Fibroblast of lung (primary cell): ENCODE measurements around the gene ETFA. TPM values are rescaled to one million over a fixed set of nuclear protein-coding genes. Genes with fewer than 3 reads are reported as not detected.

Source experiments
- DNase-seq, 2 donors: peaks; one replicate each; pipeline versions ENCODE4 v3.0.0 to v3.0.0-alpha.2; 2010; ENCODE audit warnings: low read depth in 2 of 2
- H2AFZ ChIP-seq: 2 replicates; pipeline ENCODE4 v1.5.1; 2012; ENCODE audit warnings: low read length, control low read depth, inconsistent platforms
- H3K27ac ChIP-seq: 2 replicates; pipeline ENCODE4 v1.5.1; 2011; ENCODE audit warnings: low read length, control low read depth; ENCODE audit not compliant: insufficient read depth
- H3K27me3 ChIP-seq: 2 replicates; pipeline ENCODE4 v1.5.1; 2011; ENCODE audit warnings: mild to moderate bottlenecking, low read length; ENCODE audit not compliant: control insufficient read depth, insufficient read depth
- H3K36me3 ChIP-seq: 2 replicates; pipeline ENCODE4 v1.5.1; 2011; ENCODE audit warnings: low read length; ENCODE audit not compliant: control insufficient read depth, insufficient read depth
- H3K4me1 ChIP-seq: 2 replicates; pipeline ENCODE4 v1.5.1; 2011; ENCODE audit warnings: low read length; ENCODE audit not compliant: control insufficient read depth, insufficient read depth; ENCODE audit errors: extremely low read depth
- H3K4me2 ChIP-seq: 2 replicates; pipeline ENCODE4 v1.5.1; 2011; ENCODE audit warnings: low read length, control low read depth; ENCODE audit not compliant: insufficient read depth; ENCODE audit errors: extremely low read depth
- H3K4me3 ChIP-seq, 4 experiments: fragments of 200-600 bp in 1 of 4; sonication (generic) in 1 of 4; replicated peaks in 1 of 4; 2 replicates each; pipeline ENCODE4 v1.5.1; 2011 to 2016; ENCODE audit warnings: low read length in 4 of 4, low read depth in 3 of 4, mild to moderate bottlenecking in 3 of 4, control low read depth in 2 of 4, inconsistent platforms in 1 of 4, mixed read lengths in 1 of 4; ENCODE audit not compliant: insufficient read depth in 1 of 4; ENCODE audit errors: control extremely low read depth in 1 of 4
- H3K79me2 ChIP-seq: 2 replicates; pipeline ENCODE4 v1.5.1; 2012; ENCODE audit warnings: mild to moderate bottlenecking, low read length, inconsistent platforms; ENCODE audit not compliant: control insufficient read depth, insufficient read depth
- H3K9ac ChIP-seq: 2 replicates; pipeline ENCODE4 v1.5.1; 2011; ENCODE audit warnings: mild to moderate bottlenecking, low read length, control low read depth; ENCODE audit not compliant: insufficient read depth
- H3K9me3 ChIP-seq: 2 replicates; pipeline ENCODE4 v1.5.1; 2012; ENCODE audit warnings: low read depth, low read length; ENCODE audit not compliant: control insufficient read depth, insufficient read depth
- H4K20me1 ChIP-seq: 2 replicates; pipeline ENCODE4 v1.5.1; 2011; ENCODE audit warnings: low read length; ENCODE audit not compliant: control insufficient read depth, insufficient read depth; ENCODE audit errors: extremely low read depth
- EZH2 ChIP-seq: IDR thresholded peaks from 2 replicates; pipeline ENCODE4 v1.5.1; 2012; ENCODE audit warnings: low read length, control low read depth, mild to moderate bottlenecking; ENCODE audit errors: missing control alignments
- polyA plus RNA-seq, 2 donors: library from polyadenylated mRNA; depleted of rRNA in 1 of 2; stranded (reverse) in 1 of 2; unstranded in 1 of 2; fragments of >200 nt; gene quantifications; 2 replicates each; pipeline ENCODE4 v1.2.1, GENCODE V29; 2011 to 2012; ENCODE audit warnings: missing spikeins in 1 of 2
- total RNA-seq: library from RNA; depleted of rRNA; stranded (reverse); fragments of >200 nt; gene quantifications from 2 replicates; pipeline ENCODE4 v1.2.1, GENCODE V29; 2014
- TF ChIP-seq, protein P1 (sequence below), 2 donors: IDR thresholded peaks in 1 of 2; conservative IDR thresholded peaks in 1 of 2; 1 replicate in 1 of 2; 2 replicates in 1 of 2; pipeline ENCODE4 v1.5.1; 2011 to 2012; ENCODE audit warnings: low read length in 2 of 2, control low read depth in 1 of 2, inconsistent platforms in 1 of 2, low read depth in 1 of 2, mild to moderate bottlenecking in 1 of 2

The ETFA gene
- total and polyA plus RNA-seq, 2 donors (not counting 1 experiment from before 2014, with no cell fraction given): 129 to 161 TPM

DNA sequence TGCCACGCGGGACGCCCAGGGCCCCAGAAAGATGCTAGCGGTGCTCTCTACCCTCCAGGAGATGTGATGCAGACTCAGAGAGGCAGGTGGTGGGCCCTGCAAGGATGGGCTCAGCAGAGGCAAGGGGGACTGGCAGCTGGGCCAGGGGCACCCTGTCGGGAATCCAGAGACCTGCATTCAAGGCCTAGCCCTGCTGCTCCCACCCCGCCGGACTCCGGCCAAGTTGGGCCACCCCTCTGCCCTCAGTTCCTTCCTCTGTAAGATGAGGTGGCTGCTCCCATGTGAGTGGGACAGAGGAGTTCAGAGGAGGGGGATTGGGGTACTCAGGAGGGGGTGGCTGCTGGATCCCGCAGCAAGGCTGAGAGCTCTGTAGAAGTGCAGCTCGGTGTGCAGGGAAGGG lies 135.2 kb downstream of the ETFA start:
- no peak overlapping the region for H2AFZ ChIP-seq
- no peak overlapping the region for H3K9ac ChIP-seq
- no peaks in the 10 kb centered on the region for H4K20me1 ChIP-seq
- TF ChIP-seq, protein P1, sequence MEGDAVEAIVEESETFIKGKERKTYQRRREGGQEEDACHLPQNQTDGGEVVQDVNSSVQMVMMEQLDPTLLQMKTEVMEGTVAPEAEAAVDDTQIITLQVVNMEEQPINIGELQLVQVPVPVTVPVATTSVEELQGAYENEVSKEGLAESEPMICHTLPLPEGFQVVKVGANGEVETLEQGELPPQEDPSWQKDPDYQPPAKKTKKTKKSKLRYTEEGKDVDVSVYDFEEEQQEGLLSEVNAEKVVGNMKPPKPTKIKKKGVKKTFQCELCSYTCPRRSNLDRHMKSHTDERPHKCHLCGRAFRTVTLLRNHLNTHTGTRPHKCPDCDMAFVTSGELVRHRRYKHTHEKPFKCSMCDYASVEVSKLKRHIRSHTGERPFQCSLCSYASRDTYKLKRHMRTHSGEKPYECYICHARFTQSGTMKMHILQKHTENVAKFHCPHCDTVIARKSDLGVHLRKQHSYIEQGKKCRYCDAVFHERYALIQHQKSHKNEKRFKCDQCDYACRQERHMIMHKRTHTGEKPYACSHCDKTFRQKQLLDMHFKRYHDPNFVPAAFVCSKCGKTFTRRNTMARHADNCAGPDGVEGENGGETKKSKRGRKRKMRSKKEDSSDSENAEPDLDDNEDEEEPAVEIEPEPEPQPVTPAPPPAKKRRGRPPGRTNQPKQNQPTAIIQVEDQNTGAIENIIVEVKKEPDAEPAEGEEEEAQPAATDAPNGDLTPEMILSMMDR (conservative IDR thresholded peaks at IDR 0.05 in 1 of 2, IDR thresholded peaks at IDR 0.05 in 1 of 2; ENCODE audit: low read depth in 1 of 2, low read length in 2 of 2): no peak
- TF ChIP-seq EZH2: no peak
- H3K4me3 ChIP-seq: no peak overlapping the region
- H3K4me2 ChIP-seq: no peak overlapping the region
- no peaks in the 10 kb centered on the region for H3K36me3 ChIP-seq
- H3K27ac ChIP-seq: no peak overlapping the region
- no peaks in the 10 kb centered on the region for H3K4me1 ChIP-seq
- DNase-seq: no peak
- no peaks in the 10 kb centered on the region for H3K9me3 ChIP-seq
- no peaks in the 10 kb centered on the region for H3K79me2 ChIP-seq
- peaks cover 4% of the 10 kb centered on the region for H3K27me3 ChIP-seq

DNA sequence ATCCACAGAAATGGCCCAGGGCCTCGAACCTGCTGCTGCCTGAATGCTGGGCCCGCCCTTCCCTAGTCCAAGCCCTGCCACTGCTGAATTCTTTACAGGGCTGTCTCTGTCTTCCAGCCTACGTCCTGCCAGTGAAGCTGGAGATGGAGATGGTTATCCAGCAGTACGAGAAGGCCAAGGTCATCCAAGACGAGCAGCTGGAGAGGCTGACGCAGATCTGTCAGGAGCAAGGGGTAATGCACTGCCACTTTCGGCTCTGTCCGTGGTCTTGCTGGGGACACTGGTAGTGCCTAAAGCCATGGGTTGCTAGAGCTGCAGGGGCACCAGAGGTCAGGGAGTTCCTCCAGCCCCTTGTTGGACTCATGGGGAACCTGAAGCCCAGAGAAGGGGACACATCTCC lies 135.8 kb downstream of the ETFA start:
- no peak overlapping the region for H3K4me2 ChIP-seq
- H3K4me3 ChIP-seq: no peak overlapping the region
- no peak for DNase-seq
- H3K27me3 ChIP-seq: peaks cover 4% of the 10 kb centered on the region
- H3K79me2 ChIP-seq: no peaks in the 10 kb centered on the region
- peaks cover under 1% of the 10 kb centered on the region for H3K4me1 ChIP-seq
- H4K20me1 ChIP-seq: no peaks in the 10 kb centered on the region
- H3K36me3 ChIP-seq: no peaks in the 10 kb centered on the region
- no peak overlapping the region for H3K27ac ChIP-seq
- H3K9ac ChIP-seq: no peak overlapping the region
- TF ChIP-seq EZH2: no peak
- TF ChIP-seq, protein P1 (conservative IDR thresholded peaks at IDR 0.05 in 1 of 2, IDR thresholded peaks at IDR 0.05 in 1 of 2; ENCODE audit: low read depth in 1 of 2, low read length in 2 of 2): no peak
- no peak overlapping the region for H2AFZ ChIP-seq
- no peaks in the 10 kb centered on the region for H3K9me3 ChIP-seq

DNA sequence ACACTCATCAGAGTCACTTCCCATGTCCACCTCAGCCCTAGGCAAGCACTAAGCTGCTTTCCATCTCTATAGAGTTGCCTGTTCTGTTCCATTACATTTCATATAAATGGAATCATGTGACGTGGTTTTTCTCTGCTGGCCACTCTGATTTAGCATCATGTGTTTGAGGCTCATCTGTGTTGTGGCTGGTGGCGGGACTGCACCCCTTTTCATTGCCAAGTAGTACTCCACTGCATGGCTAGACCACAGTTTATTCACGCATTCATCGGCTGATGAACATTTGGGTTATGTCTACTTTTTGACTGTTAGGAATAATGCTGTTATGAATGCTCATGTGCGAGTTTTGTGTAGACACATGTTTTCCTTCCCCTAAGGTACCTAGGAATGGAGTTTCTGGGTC lies 136.6 kb downstream of the ETFA start:
- no peaks in the 10 kb centered on the region for H3K9me3 ChIP-seq
- peaks cover 4% of the 10 kb centered on the region for H3K27me3 ChIP-seq
- no peaks in the 10 kb centered on the region for H3K36me3 ChIP-seq
- no peak overlapping the region for H3K4me2 ChIP-seq
- H3K4me1 ChIP-seq: peaks cover 5% of the 10 kb centered on the region
- H3K79me2 ChIP-seq: no peaks in the 10 kb centered on the region
- no peaks in the 10 kb centered on the region for H4K20me1 ChIP-seq
- TF ChIP-seq, protein P1 (conservative IDR thresholded peaks at IDR 0.05 in 1 of 2, IDR thresholded peaks at IDR 0.05 in 1 of 2; ENCODE audit: low read depth in 1 of 2, low read length in 2 of 2): no peak
- TF ChIP-seq EZH2: no peak
- no peak overlapping the region for H3K9ac ChIP-seq
- no peak overlapping the region for H2AFZ ChIP-seq
- no peak for DNase-seq
- H3K27ac ChIP-seq: no peak overlapping the region
- H3K4me3 ChIP-seq: no peak overlapping the region
